H1 (cell line): Measurements from ENCODE around the gene CSNK2B.

ENCODE experiments used
- ATF2 ChIP-seq: IDR thresholded peaks from 2 replicates; pipeline ENCODE4 v1.6.1; 2012; ENCODE audit warnings: low read length, inconsistent platforms
- CTCF ChIP-seq, 3 experiments: IDR thresholded peaks; 1 replicate in 2 of 3; 2 replicates in 1 of 3; pipeline versions ENCODE4 v1.5.1 to v1.6.1; 2011; ENCODE audit warnings: low read length in 3 of 3, mild to moderate bottlenecking in 3 of 3, inconsistent platforms in 2 of 3, low read depth in 1 of 3, moderate library complexity in 1 of 3; ENCODE audit not compliant: insufficient read depth in 1 of 3; ENCODE audit errors: control extremely low read depth in 1 of 3
- EZH2 ChIP-seq: fragments of 200-600 bp; sonication (generic); IDR thresholded peaks from 2 replicates; pipeline ENCODE4 v1.7.1; 2012; ENCODE audit warnings: low read depth, mild to moderate bottlenecking, moderate library complexity, low read length, inconsistent platforms; ENCODE audit not compliant: severe bottlenecking
- POLR2AphosphoS5 ChIP-seq: IDR thresholded peaks from 2 replicates; pipeline ENCODE4 v1.6.1; 2011; ENCODE audit warnings: low read depth, low read length
- RAD21 ChIP-seq, 2 experiments: IDR thresholded peaks in 1 of 2; conservative IDR thresholded peaks in 1 of 2; 2 replicates each; pipeline ENCODE4 v1.6.1; 2011; ENCODE audit warnings: low read depth in 2 of 2, low read length in 2 of 2, improper control_type of control experiment in 1 of 2, inconsistent platforms in 1 of 2, mild to moderate bottlenecking in 1 of 2, moderate library complexity in 1 of 2
- RXRA ChIP-seq: IDR thresholded peaks from 2 replicates; pipeline ENCODE4 v1.6.1; 2011; ENCODE audit warnings: low read depth, mild to moderate bottlenecking, low read length, moderate library complexity; ENCODE audit not compliant: insufficient read depth
- SP4 ChIP-seq: IDR thresholded peaks from 2 replicates; pipeline ENCODE4 v1.6.1; 2012; ENCODE audit warnings: low read length, inconsistent platforms
- TCF12 ChIP-seq: IDR thresholded peaks from 2 replicates; pipeline ENCODE4 v1.6.1; 2011; ENCODE audit warnings: low read depth, mild to moderate bottlenecking, low read length
- USF2 ChIP-seq: IDR thresholded peaks from 2 replicates; pipeline ENCODE4 v1.6.1; 2011; ENCODE audit warnings: low read length, improper control_type of control experiment

DNA sequence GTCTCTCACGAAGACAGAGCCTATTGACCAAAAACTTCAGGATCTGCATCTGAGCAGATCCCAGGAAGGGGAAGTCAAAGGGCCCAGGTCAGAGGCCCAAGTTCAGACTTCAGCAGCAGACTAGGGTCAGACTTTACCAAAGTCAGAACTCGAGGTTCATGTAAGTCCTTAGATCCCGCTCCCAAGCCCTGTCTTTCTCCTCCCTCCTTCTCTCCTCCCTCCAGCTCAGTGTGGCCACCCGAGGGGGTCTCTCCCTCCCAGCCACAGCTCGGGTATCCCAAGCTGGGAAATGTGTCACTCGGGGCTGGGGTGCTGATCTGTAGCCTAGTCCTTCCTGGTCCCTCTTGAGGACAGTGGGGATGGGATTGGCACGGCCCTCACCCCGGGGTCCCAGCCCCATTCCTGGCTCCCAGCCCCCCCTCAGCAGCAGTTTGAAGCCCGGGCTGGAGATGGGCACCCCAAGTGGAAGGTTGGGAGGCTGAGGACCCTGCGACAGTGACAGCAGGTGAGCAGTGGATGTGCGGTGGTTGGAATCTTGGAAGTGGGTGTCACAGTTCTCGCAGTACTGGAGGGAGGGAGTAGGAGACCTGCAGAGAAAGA is 3.7 kb upstream of the CSNK2B start:
- no peak for TF ChIP-seq POLR2AphosphoS5
- no peak for TF ChIP-seq ATF2
- no peak for TF ChIP-seq USF2
- TF ChIP-seq CTCF (IDR thresholded peaks at IDR 0.05; ENCODE audit: control extremely low read depth in 1 of 3, insufficient read depth in 1 of 3, low read depth in 1 of 3, low read length in 3 of 3): no peak
- TF ChIP-seq TCF12: no peak
- no peak for TF ChIP-seq SP4
- TF ChIP-seq RAD21 (IDR thresholded peaks at IDR 0.05 in 1 of 2, conservative IDR thresholded peaks at IDR 0.05 in 1 of 2; ENCODE audit: low read depth in 2 of 2, low read length in 2 of 2): no peak
- no peak for TF ChIP-seq RXRA
- no peak for TF ChIP-seq EZH2
